IMR-90 (cell line): ENCODE data around the gene PCCA.

ENCODE experiments used
- BHLHE40 ChIP-seq: fragments of 150-350 bp; IDR thresholded peaks from 2 replicates; pipeline ENCODE4 v1.6.1; 2016; ENCODE audit warnings: mild to moderate bottlenecking, low read depth, low read length
- CTCF ChIP-seq: conservative IDR thresholded peaks from 2 replicates; pipeline ENCODE4 v1.5.1; 2012; ENCODE audit warnings: mild to moderate bottlenecking, low read depth, low read length, improper control_type of control experiment
- MXI1 ChIP-seq: IDR thresholded peaks from 2 replicates; pipeline ENCODE4 v1.6.1; 2012; ENCODE audit warnings: low read depth, mild to moderate bottlenecking, low read length, moderate library complexity, borderline replicate concordance
- POLR2A ChIP-seq: IDR thresholded peaks from 2 replicates; pipeline ENCODE4 v1.6.1; 2012; ENCODE audit warnings: mild to moderate bottlenecking, low read depth, low read length

GRCh38 chr13:100520936-100521850, 432.3 kb downstream of the PCCA start:
- TF ChIP-seq MXI1, result no peak
- TF ChIP-seq BHLHE40, result no peak
- TF ChIP-seq POLR2A, result no peak
- TF ChIP-seq CTCF, result no peak
